Activated CD4-positive, alpha-beta T cell treated with anti-CD3 and anti-CD28 coated beads, Interleukin-2, amount 10 ng/mL, durations not matched to agents 24 days and 14 days (primary cell): Measurements from ENCODE around the gene HMG20B. TPM values are rescaled to one million over a fixed set of nuclear protein-coding genes. Genes with fewer than 3 reads are reported as not detected.
"Not testable (repeated sequence)": the region's sequence is repeated elsewhere in the genome, so short reads cannot be mapped to it uniquely, and the experiment has no call there.

ENCODE experiments used
- DNase-seq: peaks from one replicate; pipeline ENCODE4 v3.0.0; 2022
- H3K27ac Mint-ChIP-seq: one replicate; pipeline ENCODE4 v1.8.0; 2022; ENCODE audit warnings: mild to moderate bottlenecking, mixed read lengths
- H3K27me3 Mint-ChIP-seq: one replicate; pipeline ENCODE4 v1.8.0; 2022; ENCODE audit warnings: mixed read lengths
- H3K36me3 Mint-ChIP-seq: one replicate; pipeline ENCODE4 v1.8.0; 2022; ENCODE audit warnings: low read depth, mild to moderate bottlenecking, mixed read lengths
- H3K4me1 Mint-ChIP-seq: one replicate; pipeline ENCODE4 v1.8.0; 2021; ENCODE audit warnings: mixed read lengths
- H3K4me3 Mint-ChIP-seq: one replicate; pipeline ENCODE4 v1.8.0; 2022; ENCODE audit warnings: mild to moderate bottlenecking, moderate library complexity, mixed read lengths
- H3K9me3 Mint-ChIP-seq: one replicate; pipeline ENCODE4 v1.8.0; 2021; ENCODE audit warnings: mixed read lengths
- intact Hi-C: fragments of 100-400 bp; cut with micrococcal nuclease; formaldehyde crosslinking; loops from one replicate; pipeline ENCODE4 v1.15.1; 2023
- total RNA-seq: library from RNA; stranded (reverse); gene quantifications from 2 replicates; pipeline ENCODE4 v1.2.3, GENCODE V29; 2022

Gene HMG20B
- total RNA-seq, 1 donor from 2014 or later, result 59.3 TPM

GRCh38 chr19:3556423-3556977 lies 16.2 kb upstream of the HMG20B start:
- intact Hi-C loops, result loop anchor here (5.0 kb wide), 1 partner anchor 71 kb away; the partner anchor contains the start of gene CACTIN
- peak overlapping the region; percentile 95 for H3K27ac Mint-ChIP-seq
- no peaks in the 10 kb centered on the region for H3K27me3 Mint-ChIP-seq
- peak overlapping the region; percentile 100 for H3K4me3 Mint-ChIP-seq
- DNase-seq, result peak; percentile 65
- H3K36me3 Mint-ChIP-seq, result peaks cover 20% of the 10 kb centered on the region
- no peaks in the 10 kb centered on the region for H3K9me3 Mint-ChIP-seq
- H3K4me1 Mint-ChIP-seq, result peaks cover 39% of the 10 kb centered on the region

- peak overlapping the region; percentile 95 for H3K27ac Mint-ChIP-seq
- peak overlapping the region; percentile 100 for H3K4me3 Mint-ChIP-seq
- DNase-seq, result peak; percentile 84
- H3K9me3 Mint-ChIP-seq, result no peaks in the 10 kb centered on the region
- H3K4me1 Mint-ChIP-seq, result peaks cover 36% of the 10 kb centered on the region
- no peaks in the 10 kb centered on the region for H3K27me3 Mint-ChIP-seq
- H3K36me3 Mint-ChIP-seq, result peaks cover 17% of the 10 kb centered on the region
- intact Hi-C loops, result loop anchor here (1.0 to 5.0 kb wide), 2 partner anchors 15 to 70 kb away; partner anchors contain the start of genes CACTIN and HMG20B
Measured at GRCh38 chr19:3556978-3557460, 15.7 kb upstream of the HMG20B start.

- H3K36me3 Mint-ChIP-seq, result peaks cover 17% of the 10 kb centered on the region
- peak within 1 kb of the TSS; percentile 95 for H3K27ac Mint-ChIP-seq
Measured at GRCh38 chr19:3557461-3558248, 15.1 kb upstream of the HMG20B start, which contains the start of gene MFSD12. TSS of gene MFSD12 (minus strand) at chr19:3557586. CDS start at chr19:3557403, 183 bp downstream.

GRCh38 chr19:3563709-3564524 lies 8.8 kb upstream of the HMG20B start:
- no peak for DNase-seq
- Mint-ChIP-seq H3K9me3 (no peaks in the 10 kb centered on the region), H3K4me1 (no peaks in the 10 kb centered on the region), H3K4me3 (no peak overlapping the region), H3K27me3 (no peaks in the 10 kb centered on the region), H3K36me3 (no peaks in the 10 kb centered on the region), H3K27ac (no peak overlapping the region)
- intact Hi-C loops, result no loop called here

More at GRCh38 chr19:3557461-3558248, 15.1 kb upstream of the HMG20B start, which contains the start of gene MFSD12:
- peak within 1 kb of the TSS; percentile 100 for H3K4me3 Mint-ChIP-seq
- intact Hi-C loops, result loop anchor here (1.0 to 5.0 kb wide), 2 partner anchors 15 to 70 kb away; partner anchors contain the start of genes CACTIN and HMG20B
- peak; percentile 99 for DNase-seq
- H3K27me3 Mint-ChIP-seq, result no peaks in the 10 kb centered on the region
- peaks cover 33% of the 10 kb centered on the region for H3K4me1 Mint-ChIP-seq
- no peaks in the 10 kb centered on the region for H3K9me3 Mint-ChIP-seq

GRCh38 chr19:3565139-3565538 lies 7.6 kb upstream of the HMG20B start:
- intact Hi-C loops, result no loop called here

GRCh38 chr19:3570042-3570441 lies 2.7 kb upstream of the HMG20B start:
- H3K4me3 Mint-ChIP-seq, H3K36me3 Mint-ChIP-seq, intact Hi-C loops, H3K27me3 Mint-ChIP-seq, H3K27ac Mint-ChIP-seq, H3K9me3 Mint-ChIP-seq, DNase-seq: not testable (repeated sequence)
- peaks cover 11% of the 10 kb centered on the region for H3K4me1 Mint-ChIP-seq

More at GRCh38 chr19:3565139-3565538, 7.6 kb upstream of the HMG20B start:
- no peak overlapping the region for H3K4me3 Mint-ChIP-seq
- H3K27me3 Mint-ChIP-seq, result no peaks in the 10 kb centered on the region
- DNase-seq, result no peak
- no peaks in the 10 kb centered on the region for H3K9me3 Mint-ChIP-seq
- H3K4me1 Mint-ChIP-seq, result no peaks in the 10 kb centered on the region
- H3K27ac Mint-ChIP-seq, result no peak overlapping the region
- no peaks in the 10 kb centered on the region for H3K36me3 Mint-ChIP-seq

- Mint-ChIP-seq H3K9me3 (no peaks in the 10 kb centered on the region), H3K27ac (no peak overlapping the region), H3K36me3 (peaks cover 11% of the 10 kb centered on the region), H3K4me1 (peaks cover 11% of the 10 kb centered on the region), H3K4me3 (peak overlapping the region; percentile 20), H3K27me3 (no peaks in the 10 kb centered on the region)
- intact Hi-C loops, result no loop called here
- no peak for DNase-seq
Measured at GRCh38 chr19:3570606-3571011, 2.1 kb upstream of the HMG20B start.

- Mint-ChIP-seq H3K27ac (peak overlapping the region; percentile 81), H3K4me3 (peak overlapping the region; percentile 83), H3K36me3 (peaks cover 14% of the 10 kb centered on the region), H3K27me3 (no peaks in the 10 kb centered on the region), H3K4me1 (peaks cover 11% of the 10 kb centered on the region), H3K9me3 (no peaks in the 10 kb centered on the region)
- peak; percentile 99 for DNase-seq
- intact Hi-C loops, result loop anchor here (1.0 to 2.0 kb wide), 3 partner anchors 15 to 189 kb away; partner anchors contain the start of genes APBA3, CACTIN and MFSD12
Measured at GRCh38 chr19:3572132-3572854, 451 bp upstream of the HMG20B start.

GRCh38 chr19:3573162-3573857 lies 566 bp downstream of the HMG20B start:
- H3K4me3 Mint-ChIP-seq, result peak overlapping the region; percentile 83
- H3K9me3 Mint-ChIP-seq, result no peaks in the 10 kb centered on the region
- no peak for DNase-seq
- H3K27ac Mint-ChIP-seq, result peak overlapping the region; percentile 79
- peaks cover 11% of the 10 kb centered on the region for H3K4me1 Mint-ChIP-seq
- peaks cover 14% of the 10 kb centered on the region for H3K36me3 Mint-ChIP-seq
- H3K27me3 Mint-ChIP-seq, result no peaks in the 10 kb centered on the region
- intact Hi-C loops, result loop anchor here (2.0 kb wide), 2 partner anchors 53 to 187 kb away; partner anchors contain the start of genes APBA3 and CACTIN

GRCh38 chr19:3573858-3574637 lies 1.3 kb downstream of the HMG20B start:
- H3K27me3 Mint-ChIP-seq, result no peaks in the 10 kb centered on the region
- peak overlapping the region; percentile 83 for H3K4me3 Mint-ChIP-seq
- intact Hi-C loops, result loop anchor here (2.0 kb wide), 2 partner anchors 53 to 187 kb away; partner anchors contain the start of genes APBA3 and CACTIN
- H3K36me3 Mint-ChIP-seq, result peaks cover 16% of the 10 kb centered on the region
- DNase-seq, result peak; percentile 97
- peak overlapping the region; percentile 79 for H3K27ac Mint-ChIP-seq
- no peaks in the 10 kb centered on the region for H3K9me3 Mint-ChIP-seq
- H3K4me1 Mint-ChIP-seq, result peaks cover 11% of the 10 kb centered on the region

GRCh38 chr19:3575260-3575741 lies 2.6 kb downstream of the HMG20B start:
- Mint-ChIP-seq H3K4me3 (no peak overlapping the region), H3K27ac (no peak overlapping the region), H3K4me1 (peaks cover 13% of the 10 kb centered on the region), H3K27me3 (no peaks in the 10 kb centered on the region), H3K36me3 (peaks cover 16% of the 10 kb centered on the region), H3K9me3 (no peaks in the 10 kb centered on the region)
- intact Hi-C loops, result no loop called here
- DNase-seq, result peak; percentile 70
